Measurements from ENCODE around the gene STMN3. TPM values are rescaled to one million over a fixed set of nuclear protein-coding genes. Genes with fewer than 3 reads are reported as not detected.

Gene STMN3
- total RNA-seq, 1 donor from 2014 or later: 4.6 TPM

- H3K4me3 ChIP-seq: no peak overlapping the region
- peaks cover 87% of the 10 kb centered on the region for H3K36me3 ChIP-seq
- H3K9me3 ChIP-seq (replicated peaks): no peaks in the 10 kb centered on the region
- TF ChIP-seq CTCF (IDR thresholded peaks at IDR 0.05; ENCODE audit: borderline replicate concordance): no peak
- no peaks in the 10 kb centered on the region for H3K27me3 ChIP-seq (ENCODE audit: low read depth)
- no peak overlapping the region for H3K27ac ChIP-seq (replicated peaks)
- no peak for DNase-seq
- intact Hi-C loops (cut with micrococcal nuclease): no loop called here
- no peaks in the 10 kb centered on the region for H3K4me1 ChIP-seq
Observed at GRCh38 chr20:63592661-63593060, 60.6 kb downstream of the STMN3 start.

GRCh38 chr20:63591786-63592355, 61.4 kb downstream of the STMN3 start:
- no peaks in the 10 kb centered on the region for H3K9me3 ChIP-seq (replicated peaks)
- DNase-seq: no peak
- no peak for TF ChIP-seq CTCF (IDR thresholded peaks at IDR 0.05; ENCODE audit: borderline replicate concordance)
- no peaks in the 10 kb centered on the region for H3K4me1 ChIP-seq
- no peak overlapping the region for H3K4me3 ChIP-seq
- H3K27ac ChIP-seq (replicated peaks): no peak overlapping the region
- H3K27me3 ChIP-seq (ENCODE audit: low read depth): no peaks in the 10 kb centered on the region
- peaks cover 82% of the 10 kb centered on the region for H3K36me3 ChIP-seq
- intact Hi-C loops (cut with micrococcal nuclease): no loop called here

GRCh38 chr20:63591147-63591533, 62.1 kb downstream of the STMN3 start:
- Histone ChIP-seq H3K27ac (replicated peaks) (no peak overlapping the region), H3K27me3 (ENCODE audit: low read depth) (no peaks in the 10 kb centered on the region), H3K4me3 (no peak overlapping the region), H3K4me1 (peaks cover 7% of the 10 kb centered on the region), H3K36me3 (peaks cover 78% of the 10 kb centered on the region), H3K9me3 (replicated peaks) (no peaks in the 10 kb centered on the region)
- no peak for DNase-seq
- intact Hi-C loops (cut with micrococcal nuclease): no loop called here
- no peak for TF ChIP-seq CTCF (IDR thresholded peaks at IDR 0.05; ENCODE audit: borderline replicate concordance)

GRCh38 chr20:63590218-63591146, 62.7 kb downstream of the STMN3 start:
- H3K36me3 ChIP-seq: peaks cover 73% of the 10 kb centered on the region
- H3K4me3 ChIP-seq: no peak overlapping the region
- no peaks in the 10 kb centered on the region for H3K27me3 ChIP-seq (ENCODE audit: low read depth)
- H3K9me3 ChIP-seq (replicated peaks): no peaks in the 10 kb centered on the region
- peaks cover 10% of the 10 kb centered on the region for H3K4me1 ChIP-seq
- intact Hi-C loops (cut with micrococcal nuclease): no loop called here
- no peak for TF ChIP-seq CTCF (IDR thresholded peaks at IDR 0.05; ENCODE audit: borderline replicate concordance)
- no peak for DNase-seq
- no peak overlapping the region for H3K27ac ChIP-seq (replicated peaks)

Other genes with a start within 250 kb of the STMN3 start
- gene KCNQ2, start 180.8 kb downstream of the STMN3 start, total RNA-seq: 2.3 TPM
- gene EEF1A2, start 154.3 kb downstream of the STMN3 start, total RNA-seq: 1,286 TPM
- 371 TPM for gene PPDPF, start 132.7 kb downstream of the STMN3 start, total RNA-seq
- gene PTK6, start 116.0 kb downstream of the STMN3 start, total RNA-seq: not detected
- gene SRMS, start 105.7 kb downstream of the STMN3 start, total RNA-seq: not detected
- gene FNDC11, start 99.3 kb downstream of the STMN3 start, total RNA-seq: 0.14 TPM
- gene HELZ2, start 79.2 kb downstream of the STMN3 start, total RNA-seq: 10.6 TPM
- 5.3 TPM for gene GMEB2, start 26.3 kb downstream of the STMN3 start, total RNA-seq
- gene RTEL1, start 4.9 kb upstream of the STMN3 start, total RNA-seq: 9.6 TPM
- gene TNFRSF6B, start 43.2 kb upstream of the STMN3 start, total RNA-seq: 0.27 TPM
- 37.1 TPM for gene ARFRP1, start 54.6 kb upstream of the STMN3 start, total RNA-seq
- gene ZGPAT, start 54.6 kb upstream of the STMN3 start, total RNA-seq: 15.8 TPM
- 3.4 TPM for gene LIME1, start 83.2 kb upstream of the STMN3 start, total RNA-seq
- 79.2 TPM for gene SLC2A4RG, start 86.4 kb upstream of the STMN3 start, total RNA-seq
- gene ZBTB46, start 177.8 kb upstream of the STMN3 start, total RNA-seq: 13.6 TPM
- gene ABHD16B, start 208.1 kb upstream of the STMN3 start, total RNA-seq: not detected
- gene TPD52L2, start 211.8 kb upstream of the STMN3 start, total RNA-seq: 72.0 TPM
- 42.8 TPM for gene DNAJC5, start 241.7 kb upstream of the STMN3 start, total RNA-seq

All from left ventricle myocardium inferior (tissue), 1 donor.